Thymus (tissue), 11 donors: ENCODE measurements around the gene PACSIN2. TPM values are rescaled to one million over a fixed set of nuclear protein-coding genes. Genes with fewer than 3 reads are reported as not detected.
A peak's percentile ranks its signal among the peaks of the same experiment; 100 is the strongest.

Experiments
- DNase-seq, 9 donors: peaks; one replicate each; pipeline ENCODE4 v3.0.0-alpha.2; 2013; ENCODE audit warnings: low spot score in 9 of 9, low read depth in 6 of 9, missing footprints in 1 of 9
- H3K27ac ChIP-seq, 2 donors: one replicate each; pipeline ENCODE4 v1.5.1; 2013; ENCODE audit warnings: control low read depth in 1 of 2, low read depth in 1 of 2, low read length in 1 of 2, mild to moderate bottlenecking in 1 of 2, moderate library complexity in 1 of 2
- H3K27me3 ChIP-seq, 2 donors: one replicate each; pipeline ENCODE4 v1.5.1; 2013; ENCODE audit warnings: low read length in 1 of 2; ENCODE audit not compliant: control insufficient read depth in 2 of 2, insufficient read depth in 1 of 2
- H3K36me3 ChIP-seq, 2 donors: one replicate each; pipeline ENCODE4 v1.5.1; 2013; ENCODE audit warnings: low read length in 1 of 2, mild to moderate bottlenecking in 1 of 2, moderate library complexity in 1 of 2; ENCODE audit not compliant: control insufficient read depth in 2 of 2, insufficient read depth in 2 of 2
- H3K4me1 ChIP-seq, 2 donors: one replicate each; pipeline ENCODE4 v1.5.1; 2013; ENCODE audit warnings: low read length in 2 of 2; ENCODE audit not compliant: control insufficient read depth in 2 of 2, insufficient read depth in 2 of 2
- H3K4me3 ChIP-seq, 2 donors: one replicate each; pipeline ENCODE4 v1.5.1; 2013; ENCODE audit warnings: low read length in 2 of 2, control low read depth in 1 of 2, mild to moderate bottlenecking in 1 of 2
- H3K9me3 ChIP-seq, 2 donors: one replicate each; pipeline ENCODE4 v1.5.1; 2013; ENCODE audit warnings: low read length in 1 of 2, mild to moderate bottlenecking in 1 of 2; ENCODE audit not compliant: control insufficient read depth in 2 of 2, insufficient read depth in 1 of 2
- WGBS: extraction: QIAGEN DNeasy Blood & Tissue Kit; methylation state at CpG from one replicate; pipeline ENCODE4 v1.1.7; 2013; 5-methylcytosine and 5-hydroxymethylcytosine counted together
- polyA plus RNA-seq: library from polyadenylated mRNA; stranded (reverse); fragments of 200-250 nt; gene quantifications from one replicate; pipeline ENCODE4 v1.2.3, GENCODE V29; 2013
- total RNA-seq: library from RNA; stranded (reverse); fragments of 120-200 nt; gene quantifications from one replicate; pipeline ENCODE4 v1.2.4, GENCODE V29; 2013
- donor health status: healthy.

The PACSIN2 gene
- total and polyA plus RNA-seq, 2 donors: 27.0 to 36.0 TPM

DNA sequence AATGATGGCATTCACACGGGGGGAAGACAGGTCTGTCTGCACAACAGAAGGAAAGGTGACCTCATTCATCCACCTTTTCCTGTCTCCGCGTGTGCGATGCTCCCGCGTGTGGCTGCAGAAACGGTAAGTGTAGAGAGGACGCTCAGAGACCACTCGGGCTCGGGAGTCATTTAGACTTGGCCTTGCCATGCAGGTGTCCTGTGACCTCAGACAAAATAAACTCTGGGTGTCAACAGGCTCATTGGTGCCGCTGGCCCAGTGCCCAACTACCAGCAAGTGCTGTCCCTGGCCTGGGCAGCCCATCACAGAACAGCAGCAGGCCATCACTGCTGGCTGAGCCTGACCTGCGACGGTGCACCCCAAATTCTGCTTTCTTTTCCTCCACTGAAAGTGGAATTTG, 109.7 kb downstream of the PACSIN2 start:
- no peak for DNase-seq
- Histone ChIP-seq H3K27ac (no peak overlapping the region), H3K9me3 (no peaks in the 10 kb centered on the region), H3K4me1 (peaks cover 0 to 26% of the 10 kb centered on the region in 2 donors), H3K36me3 (peaks cover 7 to 8% of the 10 kb centered on the region in 2 donors), H3K4me3 (no peak overlapping the region), H3K27me3 (no peaks in the 10 kb centered on the region)
- 91% methylated on average over 13 of the region's 13 CpGs for WGBS

DNA sequence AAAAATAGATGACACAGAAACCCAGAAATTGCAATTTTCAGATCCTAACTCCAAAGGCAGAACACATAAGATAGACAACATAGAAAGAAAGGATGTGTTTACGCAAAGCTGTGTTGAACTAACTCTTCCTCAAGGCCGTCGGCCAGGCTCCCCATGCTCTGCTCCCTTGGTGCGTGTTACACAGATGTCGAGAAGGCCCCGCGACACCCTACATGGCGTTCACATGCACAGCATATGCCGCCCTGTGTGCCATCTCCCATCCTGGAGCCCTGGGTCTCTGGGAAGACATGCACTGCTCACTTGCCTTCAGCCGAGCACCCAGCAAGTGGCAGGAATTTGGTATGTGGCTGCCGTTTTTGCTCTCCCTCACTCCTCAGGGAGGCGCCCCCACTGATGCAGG, 110.9 kb downstream of the PACSIN2 start:
- Histone ChIP-seq H3K36me3 (peaks cover 3 to 6% of the 10 kb centered on the region in 2 donors), H3K9me3 (no peaks in the 10 kb centered on the region), H3K4me3 (no peak overlapping the region), H3K27me3 (no peaks in the 10 kb centered on the region), H3K4me1 (peaks cover 0 to 26% of the 10 kb centered on the region in 2 donors), H3K27ac (no peak overlapping the region)
- DNase-seq: no peak
- WGBS: 95% methylated on average over 12 of the region's 12 CpGs

- Histone ChIP-seq H3K36me3 (peaks cover 3 to 6% of the 10 kb centered on the region in 2 donors), H3K27me3 (no peaks in the 10 kb centered on the region), H3K9me3 (no peaks in the 10 kb centered on the region), H3K4me3 (no peak overlapping the region), H3K4me1 (peaks cover 0 to 19% of the 10 kb centered on the region in 2 donors), H3K27ac (no peak overlapping the region)
- WGBS: 94% methylated on average over 15 of the region's 15 CpGs
- no peak for DNase-seq
Observed at GRCh38 chr22:42902875-42903510, 112.0 kb downstream of the PACSIN2 start.

GRCh38 chr22:42901790-42902508, 113.0 kb downstream of the PACSIN2 start:
- no peak overlapping the region for H3K27ac ChIP-seq
- H3K9me3 ChIP-seq: no peaks in the 10 kb centered on the region
- no peak overlapping the region for H3K4me3 ChIP-seq
- no peaks in the 10 kb centered on the region for H3K27me3 ChIP-seq
- WGBS: 82% methylated on average over 14 of the region's 14 CpGs
- no peak for DNase-seq
- H3K36me3 ChIP-seq: peaks cover 3% of the 10 kb centered on the region in 2 donors
- peaks cover 0 to 11% of the 10 kb centered on the region in 2 donors for H3K4me1 ChIP-seq

- no peaks in the 10 kb centered on the region for H3K9me3 ChIP-seq
- no peak overlapping the region for H3K4me3 ChIP-seq
- no peaks in the 10 kb centered on the region for H3K27me3 ChIP-seq
- no peak for DNase-seq
- H3K4me1 ChIP-seq: peaks cover 6 to 23% of the 10 kb centered on the region in 2 donors
- H3K27ac ChIP-seq: no peak overlapping the region
- peaks cover 5 to 7% of the 10 kb centered on the region in 2 donors for H3K36me3 ChIP-seq
- 98% methylated on average over 7 of the region's 7 CpGs for WGBS
Observed at GRCh38 chr22:42897960-42898359, 117.0 kb downstream of the PACSIN2 start.

GRCh38 chr22:42895541-42895981, 119.4 kb downstream of the PACSIN2 start:
- no peaks in the 10 kb centered on the region for H3K27me3 ChIP-seq
- H3K9me3 ChIP-seq: no peaks in the 10 kb centered on the region
- peaks cover 5 to 10% of the 10 kb centered on the region in 2 donors for H3K36me3 ChIP-seq
- peak overlapping the region; percentile 43 to 50 for H3K27ac ChIP-seq
- no peak overlapping the region for H3K4me3 ChIP-seq
- 86% methylated on average over 9 of the region's 9 CpGs for WGBS
- H3K4me1 ChIP-seq: peaks cover 6 to 32% of the 10 kb centered on the region in 2 donors
- DNase-seq: no peak

DNA sequence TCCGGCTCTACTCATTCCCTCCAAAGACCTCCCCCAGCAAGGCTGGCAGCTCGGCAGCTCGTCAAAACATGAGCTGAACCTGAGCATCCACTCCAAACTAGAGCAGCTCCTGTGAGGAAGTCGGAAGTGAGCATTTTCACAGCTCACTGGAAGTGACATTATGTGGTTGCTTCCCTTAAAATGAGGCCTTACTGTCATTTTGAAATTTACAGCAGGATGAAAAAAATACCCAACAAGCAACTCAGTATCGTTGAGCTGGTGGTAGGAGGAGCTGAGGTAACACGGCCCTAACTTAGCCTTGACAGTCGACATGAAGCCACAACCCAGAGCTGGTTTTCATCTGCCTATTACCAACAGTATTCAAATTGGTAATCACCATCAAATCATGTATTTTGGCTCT, 119.9 kb downstream of the PACSIN2 start:
- peak in 6 of 9 donors; percentile 11 to 63 (median 27) for DNase-seq
- Histone ChIP-seq H3K4me3 (no peak overlapping the region), H3K27ac (peak overlapping the region; percentile 50 to 68), H3K4me1 (peaks cover 6 to 32% of the 10 kb centered on the region in 2 donors), H3K36me3 (peaks cover 5 to 10% of the 10 kb centered on the region in 2 donors), H3K9me3 (no peaks in the 10 kb centered on the region), H3K27me3 (no peaks in the 10 kb centered on the region)
- WGBS: 23% methylated on average over 7 of the region's 7 CpGs

DNA sequence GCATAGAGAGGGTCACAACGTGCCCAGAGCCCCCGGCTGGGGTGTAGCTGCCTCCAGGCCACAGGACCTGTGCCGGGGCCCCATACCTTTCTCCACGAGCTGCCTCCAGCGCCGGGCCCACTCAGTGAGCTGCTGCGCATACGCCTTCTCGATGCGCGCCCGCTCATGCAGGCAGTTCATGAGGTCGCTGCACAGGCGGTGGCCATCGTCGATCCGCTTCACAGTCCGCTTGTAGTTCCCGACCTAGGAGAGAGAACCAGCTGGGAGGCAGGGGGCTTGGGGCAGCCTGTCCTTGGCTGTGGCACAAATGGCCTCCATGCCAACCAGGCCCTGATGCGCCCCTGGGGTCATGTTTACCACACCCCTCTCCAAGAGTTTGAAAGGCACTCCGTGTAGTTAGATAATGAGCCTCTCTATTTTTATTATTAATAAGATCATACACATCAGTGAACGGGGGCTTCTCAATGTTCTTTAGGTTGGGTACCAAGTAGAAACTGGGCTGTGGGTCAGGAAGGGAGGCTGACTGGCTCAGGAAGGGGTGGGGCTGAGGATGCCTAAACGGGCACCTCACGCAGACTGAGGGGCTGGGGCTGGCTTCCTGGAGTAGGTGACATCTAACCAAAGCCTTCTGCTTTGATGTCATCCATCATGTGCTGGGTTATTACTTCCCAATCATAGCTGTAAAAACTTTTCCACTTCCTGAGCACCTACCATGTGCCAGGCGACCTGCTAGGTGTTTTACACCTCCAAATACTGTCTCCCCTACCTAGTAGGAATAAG, 121.4 kb downstream of the PACSIN2 start:
- no peak overlapping the region for H3K4me3 ChIP-seq
- peak overlapping the region in 1 of 2 donors; percentile 0 for H3K27ac ChIP-seq
- no peaks in the 10 kb centered on the region for H3K9me3 ChIP-seq
- peaks cover 13 to 17% of the 10 kb centered on the region in 2 donors for H3K36me3 ChIP-seq
- 91% methylated on average over 25 of the region's 25 CpGs for WGBS
- H3K27me3 ChIP-seq: no peaks in the 10 kb centered on the region
- peaks cover 6 to 32% of the 10 kb centered on the region in 2 donors for H3K4me1 ChIP-seq
- no peak for DNase-seq
